Suprapubic skin (tissue), 3 donors: ENCODE results near the gene EBF4.

Experiments used
- POLR2AphosphoS5 ChIP-seq, 3 donors: sonication (generic); formaldehyde crosslinking; IDR thresholded peaks; one replicate each; pipeline ENCODE4 v1.6.1; 2017; ENCODE audit warnings: antibody characterized with exemption in 3 of 3
- TF ChIP-seq, protein P1 (sequence below), 2 donors: fragments of 200-600 bp in 1 of 2; fragments of 450-650 bp in 1 of 2; sonication (generic) in 1 of 2; IDR thresholded peaks; one replicate each; pipeline ENCODE4 v1.5.1; 2016 to 2019; ENCODE audit warnings: antibody characterized with exemption in 2 of 2, mild to moderate bottlenecking in 1 of 2, moderate library complexity in 1 of 2

DNA sequence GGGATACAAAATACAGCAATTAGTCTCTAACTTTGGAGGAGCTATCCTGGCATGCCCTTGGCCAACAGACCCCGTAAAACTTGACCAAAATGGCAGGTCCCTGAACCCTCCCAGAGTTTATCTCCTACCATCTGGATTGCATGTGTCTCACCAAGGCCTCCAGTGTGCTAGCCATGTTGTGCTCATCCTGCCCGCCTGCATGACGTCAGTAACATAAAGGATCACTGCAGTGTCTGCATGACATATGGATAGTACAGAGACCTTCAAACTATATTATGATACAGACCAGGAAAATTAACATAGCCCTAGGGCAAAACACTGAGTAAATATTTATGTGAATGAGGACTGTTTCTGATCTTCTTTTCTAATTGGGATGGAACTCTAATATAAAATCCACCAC lies 82.6 kb downstream of the EBF4 start:
- TF ChIP-seq, protein P1, sequence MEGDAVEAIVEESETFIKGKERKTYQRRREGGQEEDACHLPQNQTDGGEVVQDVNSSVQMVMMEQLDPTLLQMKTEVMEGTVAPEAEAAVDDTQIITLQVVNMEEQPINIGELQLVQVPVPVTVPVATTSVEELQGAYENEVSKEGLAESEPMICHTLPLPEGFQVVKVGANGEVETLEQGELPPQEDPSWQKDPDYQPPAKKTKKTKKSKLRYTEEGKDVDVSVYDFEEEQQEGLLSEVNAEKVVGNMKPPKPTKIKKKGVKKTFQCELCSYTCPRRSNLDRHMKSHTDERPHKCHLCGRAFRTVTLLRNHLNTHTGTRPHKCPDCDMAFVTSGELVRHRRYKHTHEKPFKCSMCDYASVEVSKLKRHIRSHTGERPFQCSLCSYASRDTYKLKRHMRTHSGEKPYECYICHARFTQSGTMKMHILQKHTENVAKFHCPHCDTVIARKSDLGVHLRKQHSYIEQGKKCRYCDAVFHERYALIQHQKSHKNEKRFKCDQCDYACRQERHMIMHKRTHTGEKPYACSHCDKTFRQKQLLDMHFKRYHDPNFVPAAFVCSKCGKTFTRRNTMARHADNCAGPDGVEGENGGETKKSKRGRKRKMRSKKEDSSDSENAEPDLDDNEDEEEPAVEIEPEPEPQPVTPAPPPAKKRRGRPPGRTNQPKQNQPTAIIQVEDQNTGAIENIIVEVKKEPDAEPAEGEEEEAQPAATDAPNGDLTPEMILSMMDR (IDR thresholded peaks at IDR 0.05): no peak
- TF ChIP-seq POLR2AphosphoS5 (IDR thresholded peaks at IDR 0.05): no peak
